ENCODE measurements around the gene TAAR6. TPM values are rescaled to one million over a fixed set of nuclear protein-coding genes. Genes with fewer than 3 reads are reported as not detected.

The TAAR6 gene
- polyA plus RNA-seq, 1 of the 3 experiments (the other 2 are of a cell fraction) = not detected

DNA sequence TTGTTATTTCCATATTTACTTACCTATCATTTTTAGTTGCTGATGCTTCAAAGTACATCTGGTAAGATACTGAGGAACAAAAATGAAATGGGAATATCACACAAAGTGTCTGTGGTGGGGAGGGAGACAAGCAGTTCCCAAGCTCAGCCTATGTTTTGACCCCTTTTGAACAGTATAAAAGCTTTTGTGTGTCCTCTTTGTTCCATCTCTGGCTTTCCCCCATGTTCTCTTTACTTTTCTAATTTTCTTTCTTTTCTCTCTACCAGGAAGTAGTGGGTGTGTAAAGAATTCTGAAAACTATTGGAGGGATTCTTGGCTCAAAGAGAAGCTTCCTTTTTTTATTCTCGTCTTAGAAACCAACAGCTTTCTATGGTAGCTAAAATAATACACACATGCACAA is 46.6 kb downstream of the TAAR6 start (continued):
- TF ChIP-seq MEF2A (IDR thresholded peaks at IDR 0.05; ENCODE audit: borderline replicate concordance, low read depth) = no peak
- TF ChIP-seq, protein P1, sequence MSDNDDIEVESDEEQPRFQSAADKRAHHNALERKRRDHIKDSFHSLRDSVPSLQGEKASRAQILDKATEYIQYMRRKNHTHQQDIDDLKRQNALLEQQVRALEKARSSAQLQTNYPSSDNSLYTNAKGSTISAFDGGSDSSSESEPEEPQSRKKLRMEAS (IDR thresholded peaks at IDR 0.05; ENCODE audit: low read depth) = no peak
- TF ChIP-seq, protein P2, sequence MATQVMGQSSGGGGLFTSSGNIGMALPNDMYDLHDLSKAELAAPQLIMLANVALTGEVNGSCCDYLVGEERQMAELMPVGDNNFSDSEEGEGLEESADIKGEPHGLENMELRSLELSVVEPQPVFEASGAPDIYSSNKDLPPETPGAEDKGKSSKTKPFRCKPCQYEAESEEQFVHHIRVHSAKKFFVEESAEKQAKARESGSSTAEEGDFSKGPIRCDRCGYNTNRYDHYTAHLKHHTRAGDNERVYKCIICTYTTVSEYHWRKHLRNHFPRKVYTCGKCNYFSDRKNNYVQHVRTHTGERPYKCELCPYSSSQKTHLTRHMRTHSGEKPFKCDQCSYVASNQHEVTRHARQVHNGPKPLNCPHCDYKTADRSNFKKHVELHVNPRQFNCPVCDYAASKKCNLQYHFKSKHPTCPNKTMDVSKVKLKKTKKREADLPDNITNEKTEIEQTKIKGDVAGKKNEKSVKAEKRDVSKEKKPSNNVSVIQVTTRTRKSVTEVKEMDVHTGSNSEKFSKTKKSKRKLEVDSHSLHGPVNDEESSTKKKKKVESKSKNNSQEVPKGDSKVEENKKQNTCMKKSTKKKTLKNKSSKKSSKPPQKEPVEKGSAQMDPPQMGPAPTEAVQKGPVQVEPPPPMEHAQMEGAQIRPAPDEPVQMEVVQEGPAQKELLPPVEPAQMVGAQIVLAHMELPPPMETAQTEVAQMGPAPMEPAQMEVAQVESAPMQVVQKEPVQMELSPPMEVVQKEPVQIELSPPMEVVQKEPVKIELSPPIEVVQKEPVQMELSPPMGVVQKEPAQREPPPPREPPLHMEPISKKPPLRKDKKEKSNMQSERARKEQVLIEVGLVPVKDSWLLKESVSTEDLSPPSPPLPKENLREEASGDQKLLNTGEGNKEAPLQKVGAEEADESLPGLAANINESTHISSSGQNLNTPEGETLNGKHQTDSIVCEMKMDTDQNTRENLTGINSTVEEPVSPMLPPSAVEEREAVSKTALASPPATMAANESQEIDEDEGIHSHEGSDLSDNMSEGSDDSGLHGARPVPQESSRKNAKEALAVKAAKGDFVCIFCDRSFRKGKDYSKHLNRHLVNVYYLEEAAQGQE (IDR thresholded peaks at IDR 0.05; ENCODE audit: low read depth, low read length) = no peak
- no peak for TF ChIP-seq SMC3 (IDR thresholded peaks at IDR 0.05; ENCODE audit: low read depth, low read length)
- no peak for TF ChIP-seq GATA2 (CRISPR knock-in tag; IDR thresholded peaks at IDR 0.05)
- TF ChIP-seq EZH2phosphoT487 (IDR thresholded peaks at IDR 0.05; ENCODE audit: borderline replicate concordance, low read depth) = no peak
- no peak for TF ChIP-seq TEAD4 (IDR thresholded peaks at IDR 0.05; ENCODE audit: borderline replicate concordance, insufficient read depth)
- TF ChIP-seq NRF1 (IDR thresholded peaks at IDR 0.05; ENCODE audit: low read depth, low read length) = no peak

Small RNA genes within 50 kb of the gene (small RNA-seq; reads per million reads assigned to genes)
- gene TAAR7P = 0 reads per million in 7 experiments

Other genes with a start within 250 kb of the TAAR6 start
- 252 and 379 TPM in 2 replicates for gene MOXD1, start 168.8 kb upstream of the TAAR6 start, polyA plus RNA-seq (2012; rRNA removed)
- 12.8 and 16.0 TPM in 2 replicates for gene STX7, start 57.2 kb upstream of the TAAR6 start, polyA plus RNA-seq (2012; rRNA removed)
- gene TAAR9, start 32.0 kb upstream of the TAAR6 start, polyA plus RNA-seq (2012; rRNA removed) = not detected in 2 replicates
- not detected in 2 replicates for gene TAAR8, start 17.6 kb upstream of the TAAR6 start, polyA plus RNA-seq (2012; rRNA removed)
- not detected in 2 replicates for gene TAAR5, start 19.4 kb downstream of the TAAR6 start, polyA plus RNA-seq (2012; rRNA removed)
- not detected in 2 replicates for gene TAAR2, start 54.0 kb downstream of the TAAR6 start, polyA plus RNA-seq (2012; rRNA removed)
- gene TAAR1, start 88.9 kb downstream of the TAAR6 start, polyA plus RNA-seq (2012; rRNA removed) = not detected in 2 replicates
- gene VNN1, start 143.7 kb downstream of the TAAR6 start, polyA plus RNA-seq (2012; rRNA removed) = not detected in 2 replicates
- not detected in 2 replicates for gene VNN2, start 187.6 kb downstream of the TAAR6 start, polyA plus RNA-seq (2012; rRNA removed)
- 1.2 and 1.5 TPM in 2 replicates for gene SLC18B1, start 228.3 kb downstream of the TAAR6 start, polyA plus RNA-seq (2012; rRNA removed)
- gene RPS12, start 244.2 kb downstream of the TAAR6 start, polyA plus RNA-seq (2012; rRNA removed) = 5,258 and 5,462 TPM in 2 replicates

All from SK-N-SH (cell line).